A673 (cell line): Measurements from ENCODE around the gene IQCK.

Experiments
- EZH2 ChIP-seq: fragments of 200-600 bp; sonication (generic); IDR thresholded peaks from 2 replicates; pipeline ENCODE4 v1.6.1; 2017; ENCODE audit warnings: borderline replicate concordance, low read depth, mild to moderate bottlenecking, mixed read lengths, antibody characterized with exemption, low read length; ENCODE audit not compliant: poor library complexity, severe bottlenecking
- TF ChIP-seq, protein P1 (sequence below): fragments of 300-800, 200-600 bp; sonication (generic); conservative IDR thresholded peaks from 2 replicates; pipeline ENCODE4 v1.5.1; 2017; ENCODE audit warnings: low read depth, mild to moderate bottlenecking, antibody characterized with exemption, low read length, moderate library complexity, mixed read lengths

DNA sequence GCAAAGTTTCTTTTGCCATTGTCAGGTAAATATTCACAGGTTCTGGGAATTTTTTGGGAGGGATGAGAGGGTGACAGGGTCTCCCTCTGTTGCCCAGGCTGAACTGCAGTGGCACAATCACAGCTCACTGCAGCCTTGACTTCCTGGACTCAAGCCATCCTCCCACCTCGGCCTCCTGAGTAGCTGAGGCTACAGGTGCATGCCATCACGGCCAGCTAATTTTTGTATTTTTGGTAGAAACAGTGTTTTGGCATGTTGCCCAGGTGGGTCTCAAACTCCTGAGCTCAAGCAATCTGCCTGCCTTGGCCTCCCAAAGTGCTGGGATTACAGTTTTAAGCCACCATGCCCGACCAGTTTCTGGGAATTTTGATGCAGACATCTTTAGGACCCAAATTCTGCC is 53.0 kb downstream of the IQCK start:
- TF ChIP-seq, protein P1, sequence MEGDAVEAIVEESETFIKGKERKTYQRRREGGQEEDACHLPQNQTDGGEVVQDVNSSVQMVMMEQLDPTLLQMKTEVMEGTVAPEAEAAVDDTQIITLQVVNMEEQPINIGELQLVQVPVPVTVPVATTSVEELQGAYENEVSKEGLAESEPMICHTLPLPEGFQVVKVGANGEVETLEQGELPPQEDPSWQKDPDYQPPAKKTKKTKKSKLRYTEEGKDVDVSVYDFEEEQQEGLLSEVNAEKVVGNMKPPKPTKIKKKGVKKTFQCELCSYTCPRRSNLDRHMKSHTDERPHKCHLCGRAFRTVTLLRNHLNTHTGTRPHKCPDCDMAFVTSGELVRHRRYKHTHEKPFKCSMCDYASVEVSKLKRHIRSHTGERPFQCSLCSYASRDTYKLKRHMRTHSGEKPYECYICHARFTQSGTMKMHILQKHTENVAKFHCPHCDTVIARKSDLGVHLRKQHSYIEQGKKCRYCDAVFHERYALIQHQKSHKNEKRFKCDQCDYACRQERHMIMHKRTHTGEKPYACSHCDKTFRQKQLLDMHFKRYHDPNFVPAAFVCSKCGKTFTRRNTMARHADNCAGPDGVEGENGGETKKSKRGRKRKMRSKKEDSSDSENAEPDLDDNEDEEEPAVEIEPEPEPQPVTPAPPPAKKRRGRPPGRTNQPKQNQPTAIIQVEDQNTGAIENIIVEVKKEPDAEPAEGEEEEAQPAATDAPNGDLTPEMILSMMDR, result no peak
- no peak for TF ChIP-seq EZH2
